HCT116 (cell line): Measurements from ENCODE around the gene EWSR1. TPM values are rescaled to one million over a fixed set of nuclear protein-coding genes. Genes with fewer than 3 reads are reported as not detected.

Source experiments
- ATAC-seq: fragments of 200-7000 bp; cut with Tn5 transposase; 2 replicates; pipeline ENCODE4 v1.9.1; 2020; ENCODE audit warnings: mild to moderate bottlenecking, moderate library complexity
- BruUV-seq: library from RNA; stranded (reverse); fragments of 400-500 nt; replicated peaks from 2 replicates; lab custom pipeline; 2021; lab: Mats Ljungman, UMichigan
- CTCF ChIA-PET: fragments of 300-600 bp; sonication (Branson Sonifier 250); formaldehyde crosslinking; loops from one replicate; lab custom pipeline; 2021; ENCODE audit warnings: antibody characterized with exemption; lab: Charles Lee
- POLR2A ChIA-PET: fragments of 300-600, 350-600 bp; sonication (Branson Sonifier 250); formaldehyde crosslinking; loops from one replicate; lab custom pipeline; 2021; ENCODE audit warnings: antibody characterized with exemption; lab: Charles Lee
- RAD21 ChIA-PET, 2 experiments: fragments of 300-600 bp; sonication (Branson Sonifier 250); formaldehyde crosslinking; loops; one replicate each; lab custom pipeline; 2023; ENCODE audit warnings: low total read pairs in 2 of 2; ENCODE audit not compliant: uncharacterized antibody in 2 of 2, unreplicated experiment in 2 of 2, low non-redundant PET in 1 of 2; lab: Charles Lee
- DNase-seq: peaks from one replicate; pipeline ENCODE4 v3.0.0-alpha.2; 2010; ENCODE audit warnings: low read depth, low spot score
- H2AFZ ChIP-seq: fragments of 200-600 bp; shearing (Covaris generic), sonication (generic); 2 replicates; pipeline ENCODE4 v1.6.1; 2017; ENCODE audit warnings: low read depth, mixed run types, mixed read lengths, antibody characterized with exemption, low read length; ENCODE audit not compliant: poor library complexity, severe bottlenecking
- H3K27ac ChIP-seq: 2 replicates; pipeline ENCODE4 v1.5.1; 2012; ENCODE audit warnings: low read depth, low read length
- H3K27me3 ChIP-seq: fragments of 200-600 bp; sonication (generic); 2 replicates; pipeline ENCODE4 v1.6.1; 2016; ENCODE audit warnings: mixed run types, low read length, mixed read lengths; ENCODE audit not compliant: insufficient read depth
- H3K36me3 ChIP-seq, 2 experiments: fragments of 200-500 bp in 1 of 2; fragments of 200-600 bp in 1 of 2; sonication (Bioruptor generic) in 1 of 2; sonication (generic) in 1 of 2; 2 replicates each; pipeline versions ENCODE4 v1.5.1 to v1.6.1; 2014 to 2016; ENCODE audit warnings: low read length in 2 of 2, inconsistent platforms in 1 of 2, mixed read lengths in 1 of 2, mixed run types in 1 of 2; ENCODE audit not compliant: insufficient read depth in 2 of 2, control insufficient read depth in 1 of 2
- H3K4me1 ChIP-seq, 2 experiments: fragments of 200-600 bp in 1 of 2; sonication (generic) in 1 of 2; 2 replicates each; pipeline versions ENCODE4 v1.5.1 to v1.6.1; 2012 to 2017; ENCODE audit warnings: low read length in 2 of 2, inconsistent platforms in 1 of 2, mild to moderate bottlenecking in 1 of 2, mixed read lengths in 1 of 2, mixed run types in 1 of 2, moderate library complexity in 1 of 2; ENCODE audit not compliant: insufficient read depth in 2 of 2, control insufficient read depth in 1 of 2
- H3K4me2 ChIP-seq: fragments of 200-600 bp; sonication (generic); 2 replicates; pipeline ENCODE4 v1.6.1; 2017; ENCODE audit warnings: mixed run types, low read length, mixed read lengths
- H3K4me3 ChIP-seq, 2 experiments: fragments of 200-600 bp in 1 of 2; sonication (generic) in 1 of 2; replicated peaks in 1 of 2; 2 replicates each; pipeline ENCODE4 v1.5.1; 2011 to 2016; ENCODE audit warnings: low read length in 2 of 2, control low read depth in 1 of 2, low read depth in 1 of 2, mild to moderate bottlenecking in 1 of 2, mixed read lengths in 1 of 2, mixed run types in 1 of 2
- H3K79me2 ChIP-seq: fragments of 200-600 bp; sonication (generic); 2 replicates; pipeline ENCODE4 v1.6.1; 2017; ENCODE audit warnings: mild to moderate bottlenecking, mixed run types, low read length, moderate library complexity, mixed read lengths; ENCODE audit not compliant: insufficient read depth
- H3K9ac ChIP-seq: fragments of 200-600 bp; sonication (generic); 2 replicates; pipeline ENCODE4 v1.6.1; 2016; ENCODE audit warnings: low read length, mixed read lengths
- H3K9me2 ChIP-seq: fragments of 200-600 bp; sonication (generic), shearing (Covaris generic); 2 replicates; pipeline ENCODE4 v1.6.1; 2017; ENCODE audit warnings: mixed run types, mild to moderate bottlenecking, moderate library complexity; ENCODE audit not compliant: insufficient read depth
- H3K9me3 ChIP-seq, 2 experiments: fragments of 200-500 bp in 1 of 2; fragments of 200-600 bp in 1 of 2; sonication (Bioruptor generic) in 1 of 2; sonication (generic) in 1 of 2; 2 replicates each; pipeline ENCODE4 v1.6.1; 2014 to 2017; ENCODE audit warnings: low read length in 2 of 2, mixed read lengths in 2 of 2, inconsistent platforms in 1 of 2, low read depth in 1 of 2, mild to moderate bottlenecking in 1 of 2, mixed run types in 1 of 2, moderate library complexity in 1 of 2; ENCODE audit not compliant: control insufficient read depth in 1 of 2, insufficient read depth in 1 of 2
- H4K20me1 ChIP-seq: fragments of 200-600 bp; sonication (generic), shearing (Covaris generic); 2 replicates; pipeline ENCODE4 v1.6.1; 2017; ENCODE audit warnings: mixed run types, mild to moderate bottlenecking, moderate library complexity; ENCODE audit not compliant: insufficient read depth
- ELF1 ChIP-seq: IDR thresholded peaks from 2 replicates; pipeline ENCODE4 v1.6.1; 2012; ENCODE audit warnings: low read depth, borderline replicate concordance
- EZH2phosphoT487 ChIP-seq: fragments of 200-600 bp; IDR thresholded peaks from 2 replicates; pipeline ENCODE4 v1.6.1; 2018; ENCODE audit warnings: antibody characterized with exemption, borderline replicate concordance
- intact Hi-C: fragments of 100-400 bp; cut with micrococcal nuclease; formaldehyde crosslinking; loops from 2 replicates; pipeline ENCODE4 v1.10.0; 2022
- total RNA-seq: library from RNA; stranded (reverse); gene quantifications from one replicate; pipeline ENCODE4 v1.2.1, GENCODE V29; 2021; ENCODE audit not compliant: unreplicated experiment
- TF ChIP-seq, protein P1 (sequence below): IDR thresholded peaks from 2 replicates; pipeline ENCODE4 v1.6.1; 2012; ENCODE audit warnings: low read depth

Gene EWSR1
- total RNA-seq, 1 experiment from 2014 or later: 335 TPM

GRCh38 chr22:29270475-29271271 is 2.6 kb downstream of the EWSR1 start (continued):
- TF ChIP-seq, protein P1, sequence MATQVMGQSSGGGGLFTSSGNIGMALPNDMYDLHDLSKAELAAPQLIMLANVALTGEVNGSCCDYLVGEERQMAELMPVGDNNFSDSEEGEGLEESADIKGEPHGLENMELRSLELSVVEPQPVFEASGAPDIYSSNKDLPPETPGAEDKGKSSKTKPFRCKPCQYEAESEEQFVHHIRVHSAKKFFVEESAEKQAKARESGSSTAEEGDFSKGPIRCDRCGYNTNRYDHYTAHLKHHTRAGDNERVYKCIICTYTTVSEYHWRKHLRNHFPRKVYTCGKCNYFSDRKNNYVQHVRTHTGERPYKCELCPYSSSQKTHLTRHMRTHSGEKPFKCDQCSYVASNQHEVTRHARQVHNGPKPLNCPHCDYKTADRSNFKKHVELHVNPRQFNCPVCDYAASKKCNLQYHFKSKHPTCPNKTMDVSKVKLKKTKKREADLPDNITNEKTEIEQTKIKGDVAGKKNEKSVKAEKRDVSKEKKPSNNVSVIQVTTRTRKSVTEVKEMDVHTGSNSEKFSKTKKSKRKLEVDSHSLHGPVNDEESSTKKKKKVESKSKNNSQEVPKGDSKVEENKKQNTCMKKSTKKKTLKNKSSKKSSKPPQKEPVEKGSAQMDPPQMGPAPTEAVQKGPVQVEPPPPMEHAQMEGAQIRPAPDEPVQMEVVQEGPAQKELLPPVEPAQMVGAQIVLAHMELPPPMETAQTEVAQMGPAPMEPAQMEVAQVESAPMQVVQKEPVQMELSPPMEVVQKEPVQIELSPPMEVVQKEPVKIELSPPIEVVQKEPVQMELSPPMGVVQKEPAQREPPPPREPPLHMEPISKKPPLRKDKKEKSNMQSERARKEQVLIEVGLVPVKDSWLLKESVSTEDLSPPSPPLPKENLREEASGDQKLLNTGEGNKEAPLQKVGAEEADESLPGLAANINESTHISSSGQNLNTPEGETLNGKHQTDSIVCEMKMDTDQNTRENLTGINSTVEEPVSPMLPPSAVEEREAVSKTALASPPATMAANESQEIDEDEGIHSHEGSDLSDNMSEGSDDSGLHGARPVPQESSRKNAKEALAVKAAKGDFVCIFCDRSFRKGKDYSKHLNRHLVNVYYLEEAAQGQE: no peak
- TF ChIP-seq EZH2phosphoT487: no peak

DNA sequence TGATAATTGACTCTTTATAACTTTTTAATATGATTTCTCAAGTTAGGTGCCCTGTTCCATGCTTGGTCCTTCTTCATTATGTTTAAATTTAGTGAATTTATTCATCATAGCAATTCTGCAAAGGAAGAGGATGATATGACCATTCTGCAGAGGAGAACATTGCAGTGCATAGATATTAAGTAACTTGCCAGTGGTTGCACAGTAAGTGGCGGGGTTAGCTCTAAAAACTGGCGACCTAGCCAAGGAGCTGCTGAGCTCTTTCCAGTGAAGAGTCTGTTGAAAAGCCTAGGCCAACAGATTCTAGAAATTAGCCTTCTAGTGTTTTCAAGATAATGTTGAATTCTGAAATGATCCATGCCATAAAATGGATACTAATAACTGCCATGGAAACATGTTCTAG is 4.6 kb downstream of the EWSR1 start:
- no peak overlapping the region for H3K27ac ChIP-seq
- no peak overlapping the region for H3K4me2 ChIP-seq
- H2AFZ ChIP-seq: no peak overlapping the region
- POLR2A ChIA-PET: no interaction called here
- no peak overlapping the region for H3K4me3 ChIP-seq
- H4K20me1 ChIP-seq: peaks cover 85% of the 10 kb centered on the region; the same call in 1 of the 2 replicates
- DNase-seq (no peak), ATAC-seq (no peak)
- CTCF ChIA-PET: no interaction called here
- H3K27me3 ChIP-seq: no peaks in the 10 kb centered on the region
- peaks cover 12 to 19% of the 10 kb centered on the region in 2 experiments for H3K4me1 ChIP-seq
- no TSS peak for BruUV-seq
- peaks cover 100% of the 10 kb centered on the region for H3K79me2 ChIP-seq
- RAD21 ChIA-PET: no interaction called here
- no peak for TF ChIP-seq ELF1
- no peak overlapping the region for H3K9ac ChIP-seq
- intact Hi-C loops: no loop called here
- peaks cover 71 to 85% of the 10 kb centered on the region in 2 experiments for H3K36me3 ChIP-seq
- no peaks in the 10 kb centered on the region for H3K9me3 ChIP-seq
- H3K9me2 ChIP-seq: no peaks in the 10 kb centered on the region
